ENCODE data around the gene CRHR2. TPM values are rescaled to one million over a fixed set of nuclear protein-coding genes. Genes with fewer than 3 reads are reported as not detected.

Gene CRHR2
- total and polyA plus RNA-seq, 2 of the 13 experiments (the other 11 are each of a cell fraction or from before 2014, with no cell fraction given) = not detected

- no peak for TF ChIP-seq KIAA2018 (CRISPR knock-in tag; IDR thresholded peaks at IDR 0.05; ENCODE audit: borderline replicate concordance)
These were observed 1.6 kb upstream of the CRHR2 start (continued) for GRCh38 chr7:30683816-30684215.

GRCh38 chr7:30683306-30683705, 1.1 kb upstream of the CRHR2 start:
- H3K27ac ChIP-seq (ENCODE audit: extremely low read length, insufficient read depth, low read length) = no peak overlapping the region
- 10% methylated on average over 3 of the region's 5 CpGs for whole genome bisulfite sequencing (ENCODE audit: low lambda C conversion rate)
- no peaks in the 10 kb centered on the region for H3K79me2 ChIP-seq (ENCODE audit: insufficient read depth, low read length)
- DNase-seq (ENCODE audit: low spot score) = no peak
- intact Hi-C loops (cut with micrococcal nuclease; ENCODE audit: unreplicated experiment) (no loop called here), in situ Hi-C loops (cut with HindIII; ENCODE audit: extremely low pct_ligation_motif_present, low pct_unique_long_range_greater_than_20kb) (no loop called here)
- ChIA-PET POLR2A (no interaction called here), CTCF (ENCODE audit: low intra/inter-chr PET ratio, low total read pairs) (interaction anchor here (0.8 kb wide), 1 partner anchor 57 kb away, joined by 3 read pairs; no protein-coding TSS in a partner anchor)
- TF ChIP-seq ZNF589 (CRISPR knock-in tag; conservative IDR thresholded peaks at IDR 0.05) (no peak), ZNF329 (CRISPR knock-in tag; IDR thresholded peaks at IDR 0.05; ENCODE audit: low read depth) (no peak), HNF4A (CRISPR knock-in tag; IDR thresholded peaks at IDR 0.05) (no peak), KMT2B (CRISPR knock-in tag; IDR thresholded peaks at IDR 0.05) (no peak), ZNF280B (CRISPR knock-in tag; IDR thresholded peaks at IDR 0.05; ENCODE audit: borderline replicate concordance) (no peak), ZKSCAN1 (IDR thresholded peaks at IDR 0.05; ENCODE audit: low read length) (no peak), ZBTB26 (CRISPR knock-in tag; IDR thresholded peaks at IDR 0.05; ENCODE audit: borderline replicate concordance) (no peak)
- no peak overlapping the region for H3K4me2 ChIP-seq (ENCODE audit: low read depth, low read length)
- H2AFZ ChIP-seq (ENCODE audit: low read length) = no peak overlapping the region
- H3K4me3 ChIP-seq (replicated peaks in 1 of 3; ENCODE audit: insufficient read depth in 1 of 3, low read depth in 2 of 3, low read length in 3 of 3) = no peak overlapping the region
- FAIRE-seq = no peak
- ATAC-seq = no peak
- H3K9me3 ChIP-seq (ENCODE audit: low read length) = no peaks in the 10 kb centered on the region
- no peaks in the 10 kb centered on the region for H3K4me1 ChIP-seq (ENCODE audit: insufficient read depth, low read length)
- H4K20me1 ChIP-seq (ENCODE audit: insufficient read depth, low read length) = no peaks in the 10 kb centered on the region
- BruUV-seq (replicated peaks) = no TSS peak
- H3K27me3 ChIP-seq (ENCODE audit: control insufficient read depth in 1 of 2, insufficient read depth in 2 of 2, low read length in 2 of 2) = peaks cover 2 to 41% of the 10 kb centered on the region in 2 experiments; a peak in 3 of 5 replicates
- no peak overlapping the region for H3K9ac ChIP-seq (ENCODE audit: insufficient read depth, low read depth, low read length)
- no peaks in the 10 kb centered on the region for H3K36me3 ChIP-seq (replicated peaks in 1 of 2; ENCODE audit: control insufficient read depth in 1 of 2, insufficient read depth in 2 of 2, low read length in 2 of 2)
